ENCODE measurements around the gene ZCCHC2. TPM values are rescaled to one million over a fixed set of nuclear protein-coding genes. Genes with fewer than 3 reads are reported as not detected.

ZCCHC2 gene
- total and polyA plus RNA-seq, 9 of the 15 experiments (the other 6 are each of a cell fraction or from before 2014, with no cell fraction given), result 1.0 to 9.2 (median 6.0) TPM

GRCh38 chr18:62522504-62523254 lies at the start of gene ZCCHC2 (continued):
- no peak for TF ChIP-seq MLX (CRISPR knock-in tag; conservative IDR thresholded peaks at IDR 0.05)
- TF ChIP-seq RCOR1 (IDR thresholded peaks at IDR 0.05; ENCODE audit: borderline replicate concordance in 1 of 2, low read depth in 2 of 2, low read length in 2 of 2), result 0 out of 4 replicates have a peak, but pooled peaks of 1 of the 2 experiments have one; percentile 28
- TF ChIP-seq CHD1 (IDR thresholded peaks at IDR 0.05; ENCODE audit: low read length), result no peak
- TF ChIP-seq NFE2L1 (tag; IDR thresholded peaks at IDR 0.05; ENCODE audit: borderline replicate concordance, low read depth), result no peak
- TF ChIP-seq ETS2 (tag; IDR thresholded peaks at IDR 0.05; ENCODE audit: borderline replicate concordance, poor library complexity, severe bottlenecking), result no peak
- peak; percentile 66 for TF ChIP-seq BHLHE40 (IDR thresholded peaks at IDR 0.05; ENCODE audit: low read length)
- no peak for TF ChIP-seq ZNF311 (CRISPR knock-in tag; IDR thresholded peaks at IDR 0.05)
- TF ChIP-seq ZNF707 (CRISPR knock-in tag; conservative IDR thresholded peaks at IDR 0.05), result no peak
- TF ChIP-seq MXI1 (IDR thresholded peaks at IDR 0.05; ENCODE audit: low read depth, low read length), result no peak
- no peak for TF ChIP-seq SRSF7 (optimal IDR thresholded peaks at IDR 0.05; ENCODE audit: low read depth, low read length)
- TF ChIP-seq ZNF444 (CRISPR knock-in tag; IDR thresholded peaks at IDR 0.05), result no peak
- no peak for TF ChIP-seq TEAD2 (tag; IDR thresholded peaks at IDR 0.05)
- no peak for TF ChIP-seq NCOA6 (IDR thresholded peaks at IDR 0.05)
- no peak for TF ChIP-seq ZNF592 (IDR thresholded peaks at IDR 0.05)
- TF ChIP-seq ASH1L (IDR thresholded peaks at IDR 0.05; ENCODE audit: borderline replicate concordance, low read depth, partially characterized antibody), result no peak
- TF ChIP-seq RBFOX2 (IDR thresholded peaks at IDR 0.05; ENCODE audit: low read depth, low read length), result peak; percentile 84
- TF ChIP-seq SP1 (CRISPR knock-in tag; IDR thresholded peaks at IDR 0.05), result peak; percentile 98
- no peak for TF ChIP-seq PREB (CRISPR knock-in tag; IDR thresholded peaks at IDR 0.05)
- peak; percentile 61 for TF ChIP-seq RBM25 (IDR thresholded peaks at IDR 0.05; ENCODE audit: low read depth, low read length, severe bottlenecking)
- TF ChIP-seq ZBTB2 (IDR thresholded peaks at IDR 0.05), result no peak
- no peak for TF ChIP-seq ELF2 (CRISPR knock-in tag; IDR thresholded peaks at IDR 0.05)

Data from K562 (cell line).